HUES64 (cell line): ENCODE results near the gene EVPL.

ENCODE experiments used
- H3K27ac ChIP-seq: 2 replicates; pipeline ENCODE4 v1.7.0; 2013; ENCODE audit warnings: low read depth, low read length, inconsistent platforms
- H3K27me3 ChIP-seq: 2 replicates; pipeline ENCODE4 v1.6.1; 2013; ENCODE audit warnings: mild to moderate bottlenecking, low read length; ENCODE audit not compliant: insufficient read depth
- H3K36me3 ChIP-seq: 2 replicates; pipeline ENCODE4 v1.6.1; 2013; ENCODE audit warnings: mild to moderate bottlenecking, low read length; ENCODE audit not compliant: insufficient read depth
- H3K4me1 ChIP-seq: 2 replicates; pipeline ENCODE4 v1.6.1; 2013; ENCODE audit warnings: mild to moderate bottlenecking, low read length, moderate library complexity; ENCODE audit not compliant: insufficient read depth
- H3K4me3 ChIP-seq: 2 replicates; pipeline ENCODE4 v1.5.1; 2013; ENCODE audit warnings: mild to moderate bottlenecking, low read length, moderate library complexity
- H3K9ac ChIP-seq: 2 replicates; pipeline ENCODE4 v1.6.1; 2013; ENCODE audit warnings: mild to moderate bottlenecking, low read depth, low read length
- H3K9me3 ChIP-seq: 2 replicates; pipeline ENCODE4 v1.6.1; 2013; ENCODE audit warnings: low read depth, low read length; ENCODE audit not compliant: insufficient read depth
- WGBS: fragments of 150-250, 120-280 bp; methylation state at CpG from one replicate; pipeline ENCODE4 v1.1.7; 2013; ENCODE audit warnings: missing lambda C conversion rate; 5-methylcytosine and 5-hydroxymethylcytosine counted together

Gene EVPL

GRCh38 chr17:76026714-76027158 is 370 bp downstream of the EVPL start:
- no peaks in the 10 kb centered on the region for H3K36me3 ChIP-seq
- H3K4me3 ChIP-seq, result no peak overlapping the region
- H3K4me1 ChIP-seq, result peaks cover 6% of the 10 kb centered on the region; the same call in 1 of the 2 replicates
- H3K9me3 ChIP-seq, result no peaks in the 10 kb centered on the region
- WGBS, result 92% methylated on average over 15 of the region's 15 CpGs
- H3K27ac ChIP-seq, result no peak overlapping the region
- H3K27me3 ChIP-seq, result no peaks in the 10 kb centered on the region
- H3K9ac ChIP-seq, result no peak overlapping the region

GRCh38 chr17:76025294-76025693 is 1.8 kb downstream of the EVPL start:
- Histone ChIP-seq H3K4me1 (peaks cover 6% of the 10 kb centered on the region; the same call in 1 of the 2 replicates), H3K27me3 (no peaks in the 10 kb centered on the region), H3K9me3 (no peaks in the 10 kb centered on the region), H3K9ac (no peak overlapping the region), H3K4me3 (no peak overlapping the region), H3K27ac (no peak overlapping the region), H3K36me3 (no peaks in the 10 kb centered on the region)
- WGBS, result 95% methylated on average over 12 of the region's 12 CpGs

GRCh38 chr17:76024353-76024752 is 2.8 kb downstream of the EVPL start:
- Histone ChIP-seq H3K27me3 (no peaks in the 10 kb centered on the region), H3K4me3 (no peak overlapping the region), H3K36me3 (no peaks in the 10 kb centered on the region), H3K9me3 (no peaks in the 10 kb centered on the region), H3K9ac (no peak overlapping the region), H3K27ac (no peak overlapping the region), H3K4me1 (no peaks in the 10 kb centered on the region)
- 90% methylated on average over 9 of the region's 9 CpGs for WGBS

- WGBS, result 95% methylated on average over 8 of the region's 9 CpGs
- no peaks in the 10 kb centered on the region for H3K4me1 ChIP-seq
- no peaks in the 10 kb centered on the region for H3K9me3 ChIP-seq
- H3K4me3 ChIP-seq, result no peak overlapping the region
- H3K27me3 ChIP-seq, result no peaks in the 10 kb centered on the region
- no peak overlapping the region for H3K27ac ChIP-seq
- H3K36me3 ChIP-seq, result no peaks in the 10 kb centered on the region
- no peak overlapping the region for H3K9ac ChIP-seq
These were observed 3.2 kb downstream of the EVPL start for GRCh38 chr17:76023900-76024237.

GRCh38 chr17:76022973-76023899 is 3.9 kb downstream of the EVPL start:
- no peak overlapping the region for H3K4me3 ChIP-seq
- H3K4me1 ChIP-seq, result no peaks in the 10 kb centered on the region
- no peaks in the 10 kb centered on the region for H3K36me3 ChIP-seq
- no peaks in the 10 kb centered on the region for H3K27me3 ChIP-seq
- no peak overlapping the region for H3K9ac ChIP-seq
- H3K27ac ChIP-seq, result no peak overlapping the region
- no peaks in the 10 kb centered on the region for H3K9me3 ChIP-seq
- WGBS, result 94% methylated on average over 27 of the region's 28 CpGs

GRCh38 chr17:76022285-76022684 is 4.8 kb downstream of the EVPL start:
- no peaks in the 10 kb centered on the region for H3K4me1 ChIP-seq
- H3K27me3 ChIP-seq, result no peaks in the 10 kb centered on the region
- H3K36me3 ChIP-seq, result no peaks in the 10 kb centered on the region
- no peak overlapping the region for H3K9ac ChIP-seq
- 90% methylated on average over 24 of the region's 24 CpGs for WGBS
- H3K9me3 ChIP-seq, result no peaks in the 10 kb centered on the region
- no peak overlapping the region for H3K4me3 ChIP-seq
- no peak overlapping the region for H3K27ac ChIP-seq

- 89% methylated on average over 6 of the region's 6 CpGs for WGBS
- Histone ChIP-seq H3K27ac (no peak overlapping the region), H3K4me1 (no peaks in the 10 kb centered on the region), H3K9ac (no peak overlapping the region), H3K27me3 (no peaks in the 10 kb centered on the region), H3K9me3 (no peaks in the 10 kb centered on the region), H3K36me3 (no peaks in the 10 kb centered on the region), H3K4me3 (no peak overlapping the region)
These were observed 7.2 kb downstream of the EVPL start for GRCh38 chr17:76019833-76020467.

- Histone ChIP-seq H3K4me1 (no peaks in the 10 kb centered on the region), H3K4me3 (no peak overlapping the region), H3K27ac (no peak overlapping the region), H3K27me3 (no peaks in the 10 kb centered on the region), H3K36me3 (no peaks in the 10 kb centered on the region), H3K9me3 (no peaks in the 10 kb centered on the region), H3K9ac (no peak overlapping the region)
- 89% methylated on average over 13 of the region's 13 CpGs for WGBS
These were observed 8.3 kb downstream of the EVPL start for GRCh38 chr17:76018801-76019200.

GRCh38 chr17:76018340-76018680 is 8.8 kb downstream of the EVPL start:
- no peak overlapping the region for H3K9ac ChIP-seq
- H3K4me1 ChIP-seq, result no peaks in the 10 kb centered on the region
- H3K27ac ChIP-seq, result no peak overlapping the region
- 86% methylated on average over 11 of the region's 11 CpGs for WGBS
- no peaks in the 10 kb centered on the region for H3K9me3 ChIP-seq
- H3K27me3 ChIP-seq, result no peaks in the 10 kb centered on the region
- no peaks in the 10 kb centered on the region for H3K36me3 ChIP-seq
- no peak overlapping the region for H3K4me3 ChIP-seq

- 95% methylated on average over 21 of the region's 21 CpGs for WGBS
- Histone ChIP-seq H3K4me1 (no peaks in the 10 kb centered on the region), H3K9ac (no peak overlapping the region), H3K9me3 (no peaks in the 10 kb centered on the region), H3K27me3 (no peaks in the 10 kb centered on the region), H3K4me3 (no peak overlapping the region), H3K36me3 (no peaks in the 10 kb centered on the region), H3K27ac (no peak overlapping the region)
These were observed 9.4 kb downstream of the EVPL start for GRCh38 chr17:76017481-76018339.

- Histone ChIP-seq H3K36me3 (no peaks in the 10 kb centered on the region), H3K27ac (no peak overlapping the region), H3K4me1 (no peaks in the 10 kb centered on the region), H3K4me3 (no peak overlapping the region), H3K9me3 (no peaks in the 10 kb centered on the region), H3K27me3 (no peaks in the 10 kb centered on the region), H3K9ac (no peak overlapping the region)
- WGBS, result 91% methylated on average over 26 of the region's 26 CpGs
These were observed 12.2 kb downstream of the EVPL start for GRCh38 chr17:76014925-76015261.
